ENCODE results near the gene NPHP3.
A peak's percentile ranks its signal among the peaks of the same experiment; 100 is the strongest.

The NPHP3 gene

DNA sequence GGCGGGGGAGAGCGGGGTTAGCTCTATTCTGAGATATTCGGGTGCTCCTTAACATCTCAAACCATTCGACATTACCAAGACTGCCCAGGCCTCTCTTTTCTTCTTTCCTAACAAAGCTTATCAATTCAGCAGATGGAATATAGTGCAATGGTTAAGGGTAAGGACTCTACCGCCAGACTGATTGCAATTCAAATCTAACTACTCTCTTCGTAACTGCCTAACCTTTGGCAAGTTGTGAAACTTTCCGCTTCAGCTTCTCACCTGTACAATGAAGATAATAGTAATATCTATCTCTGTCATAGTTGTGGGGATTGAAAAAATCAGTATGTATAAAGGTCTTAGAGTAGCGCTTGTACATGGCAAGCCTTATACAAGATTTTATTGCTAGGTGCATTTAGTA lies 61.1 kb downstream of the NPHP3 start:
- Mint-ChIP-seq H3K4me3 (peak overlapping the region; percentile 97 to 99 (median 98)), H3K36me3 (ENCODE audit: low read depth) (peaks cover 3% of the 10 kb centered on the region), H3K27ac (peak overlapping the region; percentile 98 to 99 (median 98)), H3K9me3 (no peaks in the 10 kb centered on the region), H3K4me1 (peaks cover 36% of the 10 kb centered on the region), H3K27me3 (ENCODE audit: low read depth) (no peaks in the 10 kb centered on the region)
- TF ChIP-seq, protein P1, sequence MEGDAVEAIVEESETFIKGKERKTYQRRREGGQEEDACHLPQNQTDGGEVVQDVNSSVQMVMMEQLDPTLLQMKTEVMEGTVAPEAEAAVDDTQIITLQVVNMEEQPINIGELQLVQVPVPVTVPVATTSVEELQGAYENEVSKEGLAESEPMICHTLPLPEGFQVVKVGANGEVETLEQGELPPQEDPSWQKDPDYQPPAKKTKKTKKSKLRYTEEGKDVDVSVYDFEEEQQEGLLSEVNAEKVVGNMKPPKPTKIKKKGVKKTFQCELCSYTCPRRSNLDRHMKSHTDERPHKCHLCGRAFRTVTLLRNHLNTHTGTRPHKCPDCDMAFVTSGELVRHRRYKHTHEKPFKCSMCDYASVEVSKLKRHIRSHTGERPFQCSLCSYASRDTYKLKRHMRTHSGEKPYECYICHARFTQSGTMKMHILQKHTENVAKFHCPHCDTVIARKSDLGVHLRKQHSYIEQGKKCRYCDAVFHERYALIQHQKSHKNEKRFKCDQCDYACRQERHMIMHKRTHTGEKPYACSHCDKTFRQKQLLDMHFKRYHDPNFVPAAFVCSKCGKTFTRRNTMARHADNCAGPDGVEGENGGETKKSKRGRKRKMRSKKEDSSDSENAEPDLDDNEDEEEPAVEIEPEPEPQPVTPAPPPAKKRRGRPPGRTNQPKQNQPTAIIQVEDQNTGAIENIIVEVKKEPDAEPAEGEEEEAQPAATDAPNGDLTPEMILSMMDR (IDR thresholded peaks at IDR 0.05; ENCODE audit: unreplicated experiment in 3 of 3) = no peak

DNA sequence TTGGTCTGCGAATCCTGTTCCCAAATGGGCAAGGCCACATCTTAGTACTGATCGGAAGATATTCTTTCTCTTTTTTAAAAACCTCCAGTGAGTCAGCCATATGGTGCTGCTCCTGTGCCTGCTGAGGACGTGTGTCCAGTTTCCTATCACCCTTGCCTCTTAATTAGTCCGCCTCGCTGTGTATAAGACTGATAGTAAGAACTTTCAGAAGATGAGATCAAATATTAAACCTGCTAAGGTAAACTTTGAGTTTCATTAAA lies 61.5 kb downstream of the NPHP3 start:
- no peaks in the 10 kb centered on the region for H3K27me3 Mint-ChIP-seq (ENCODE audit: low read depth)
- no peaks in the 10 kb centered on the region for H3K9me3 Mint-ChIP-seq
- TF ChIP-seq, protein P1 (IDR thresholded peaks at IDR 0.05; ENCODE audit: unreplicated experiment in 3 of 3) = no peak
- peak overlapping the region; percentile 98 to 99 (median 98) for H3K27ac Mint-ChIP-seq
- peaks cover 36% of the 10 kb centered on the region for H3K4me1 Mint-ChIP-seq
- peaks cover 3% of the 10 kb centered on the region for H3K36me3 Mint-ChIP-seq (ENCODE audit: low read depth)
- peak overlapping the region; percentile 97 to 99 (median 98) for H3K4me3 Mint-ChIP-seq

DNA sequence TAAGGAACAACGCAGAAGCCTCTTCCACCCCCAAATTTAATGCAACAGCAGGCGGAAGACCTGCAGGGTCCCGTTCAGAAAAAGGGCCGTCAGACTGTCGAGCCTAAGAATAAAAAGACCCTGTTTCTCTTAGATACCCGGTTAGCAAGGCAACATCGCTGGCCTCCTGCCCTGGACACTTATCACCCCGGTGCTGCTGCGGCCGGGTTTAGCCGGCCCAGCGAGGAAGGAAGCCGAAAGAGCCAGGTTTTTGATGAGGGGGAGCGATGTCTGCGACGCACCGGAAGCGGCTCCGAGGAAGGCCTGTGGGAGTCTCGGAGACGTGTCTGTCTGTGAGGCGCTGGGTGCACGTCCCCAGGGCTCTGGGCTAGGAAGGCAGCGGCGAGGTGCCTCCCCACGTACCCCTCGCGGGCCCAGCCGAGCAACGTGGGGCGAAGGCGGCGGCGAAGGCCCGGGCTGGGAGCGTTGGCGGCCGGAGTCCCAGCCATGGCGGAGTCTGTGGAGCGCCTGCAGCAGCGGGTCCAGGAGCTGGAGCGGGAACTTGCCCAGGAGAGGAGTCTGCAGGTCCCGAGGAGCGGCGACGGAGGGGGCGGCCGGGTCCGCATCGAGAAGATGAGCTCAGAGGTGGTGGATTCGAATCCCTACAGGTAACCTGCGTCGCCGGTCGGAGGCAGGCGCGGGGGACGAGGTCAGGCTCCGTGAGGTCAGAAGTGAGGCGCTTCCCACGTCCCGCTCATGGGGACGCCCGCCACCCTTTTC lies 62.0 kb downstream of the NPHP3 start, which contains the start of gene UBA5:
Gene UBA5 (plus strand): TSS at position 278 of the 759 bp plus-strand sequence. CDS start 209 bp downstream, at position 487.
- Mint-ChIP-seq H3K27me3 (ENCODE audit: low read depth) (no peaks in the 10 kb centered on the region), H3K4me1 (peaks cover 36% of the 10 kb centered on the region), H3K27ac (peak within 1 kb of the TSS; percentile 98 to 99 (median 98)), H3K4me3 (peak within 1 kb of the TSS; percentile 97 to 99 (median 98)), H3K9me3 (no peaks in the 10 kb centered on the region), H3K36me3 (ENCODE audit: low read depth) (peaks cover 3% of the 10 kb centered on the region)
- TF ChIP-seq, protein P1 (IDR thresholded peaks at IDR 0.05; ENCODE audit: unreplicated experiment in 3 of 3) = no peak

DNA sequence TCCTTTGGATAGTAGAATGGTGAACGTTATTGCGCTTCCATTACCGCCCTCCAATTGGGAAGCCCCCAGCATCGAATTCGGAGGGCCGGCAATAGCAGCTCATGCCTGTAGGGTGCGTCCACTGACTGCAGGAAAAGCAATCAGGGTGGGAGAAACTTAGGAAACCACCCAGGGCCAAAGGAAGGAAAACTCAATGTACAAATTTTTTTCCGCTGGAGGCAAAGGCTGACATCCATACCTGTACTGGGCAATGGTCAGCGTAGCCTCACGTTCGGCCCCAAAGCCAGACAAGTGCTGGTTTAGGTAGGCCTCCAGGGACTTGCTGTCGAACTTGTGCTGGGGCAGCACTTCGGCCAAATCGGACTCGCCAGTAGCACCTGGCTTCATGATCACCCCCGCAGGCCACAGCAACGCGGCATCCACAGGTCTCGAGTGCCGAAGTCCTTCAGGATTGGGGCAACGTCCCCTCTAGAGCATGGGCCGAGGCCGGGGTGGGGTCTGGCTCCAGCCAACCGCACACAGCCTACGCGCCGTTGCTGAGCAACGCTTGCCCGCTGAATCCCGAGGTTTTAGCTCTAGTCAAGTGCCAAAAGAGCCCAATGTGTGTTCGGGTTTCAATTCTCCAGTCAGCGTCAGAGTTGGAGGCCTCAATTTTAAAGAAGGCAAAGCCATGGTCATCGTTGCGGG lies 62.7 kb downstream of the NPHP3 start, which contains the start of gene ACAD11:
Gene ACAD11 (minus strand): TSS at position 445 of the 687 bp plus-strand sequence. CDS start 58 bp downstream, at position 387.
- peaks cover 3% of the 10 kb centered on the region for H3K36me3 Mint-ChIP-seq (ENCODE audit: low read depth)
- H3K4me1 Mint-ChIP-seq = peaks cover 36% of the 10 kb centered on the region
- peak within 1 kb of the TSS; percentile 97 to 99 (median 98) for H3K4me3 Mint-ChIP-seq
- peak within 1 kb of the TSS; percentile 98 to 99 (median 98) for H3K27ac Mint-ChIP-seq
- H3K9me3 Mint-ChIP-seq = no peaks in the 10 kb centered on the region
- no peaks in the 10 kb centered on the region for H3K27me3 Mint-ChIP-seq (ENCODE audit: low read depth)
- TF ChIP-seq, protein P1 (IDR thresholded peaks at IDR 0.05; ENCODE audit: unreplicated experiment in 3 of 3) = peak; percentile 66 to 75 (median 72)

DNA sequence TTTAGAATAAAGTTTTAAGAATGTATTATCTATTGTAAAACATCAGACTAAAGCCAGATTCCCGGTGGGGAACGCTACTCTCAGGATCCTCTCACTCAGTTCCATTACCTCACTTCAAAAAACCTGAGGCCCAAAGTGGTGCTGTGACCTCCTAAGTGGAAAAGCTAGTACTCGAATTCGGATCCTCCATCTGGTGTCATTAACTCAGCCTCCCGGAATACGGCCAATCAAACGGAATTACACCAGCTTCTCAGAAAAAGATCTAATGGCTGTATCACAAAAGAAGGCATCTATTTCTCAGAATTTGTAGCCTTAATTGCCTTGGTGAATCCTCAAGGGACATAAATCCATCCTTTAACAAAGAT lies 63.2 kb downstream of the NPHP3 start:
- peak overlapping the region; percentile 98 to 99 (median 98) for H3K27ac Mint-ChIP-seq
- H3K4me1 Mint-ChIP-seq = peaks cover 36% of the 10 kb centered on the region
- H3K4me3 Mint-ChIP-seq = peak overlapping the region; percentile 97 to 99 (median 98)
- H3K27me3 Mint-ChIP-seq (ENCODE audit: low read depth) = no peaks in the 10 kb centered on the region
- peaks cover 3% of the 10 kb centered on the region for H3K36me3 Mint-ChIP-seq (ENCODE audit: low read depth)
- no peaks in the 10 kb centered on the region for H3K9me3 Mint-ChIP-seq
- TF ChIP-seq, protein P1 (IDR thresholded peaks at IDR 0.05; ENCODE audit: unreplicated experiment in 3 of 3) = no peak
